Dermis blood vessel endothelial cell (primary cell): Measurements from ENCODE around the gene HOXC4. TPM values are rescaled to one million over a fixed set of nuclear protein-coding genes. Genes with fewer than 3 reads are reported as not detected.
A peak's percentile ranks its signal among the peaks of the same experiment; 100 is the strongest.

ENCODE experiments used
- DNase-seq: peaks from one replicate; pipeline ENCODE4 v3.0.0; 2010
- total RNA-seq: library from RNA; depleted of rRNA; stranded (reverse); fragments of >200 nt; gene quantifications from 2 replicates; pipeline ENCODE4 v1.2.3, GENCODE V29; 2014

The HOXC4 gene
- not detected in 2 replicates for total RNA-seq

DNA sequence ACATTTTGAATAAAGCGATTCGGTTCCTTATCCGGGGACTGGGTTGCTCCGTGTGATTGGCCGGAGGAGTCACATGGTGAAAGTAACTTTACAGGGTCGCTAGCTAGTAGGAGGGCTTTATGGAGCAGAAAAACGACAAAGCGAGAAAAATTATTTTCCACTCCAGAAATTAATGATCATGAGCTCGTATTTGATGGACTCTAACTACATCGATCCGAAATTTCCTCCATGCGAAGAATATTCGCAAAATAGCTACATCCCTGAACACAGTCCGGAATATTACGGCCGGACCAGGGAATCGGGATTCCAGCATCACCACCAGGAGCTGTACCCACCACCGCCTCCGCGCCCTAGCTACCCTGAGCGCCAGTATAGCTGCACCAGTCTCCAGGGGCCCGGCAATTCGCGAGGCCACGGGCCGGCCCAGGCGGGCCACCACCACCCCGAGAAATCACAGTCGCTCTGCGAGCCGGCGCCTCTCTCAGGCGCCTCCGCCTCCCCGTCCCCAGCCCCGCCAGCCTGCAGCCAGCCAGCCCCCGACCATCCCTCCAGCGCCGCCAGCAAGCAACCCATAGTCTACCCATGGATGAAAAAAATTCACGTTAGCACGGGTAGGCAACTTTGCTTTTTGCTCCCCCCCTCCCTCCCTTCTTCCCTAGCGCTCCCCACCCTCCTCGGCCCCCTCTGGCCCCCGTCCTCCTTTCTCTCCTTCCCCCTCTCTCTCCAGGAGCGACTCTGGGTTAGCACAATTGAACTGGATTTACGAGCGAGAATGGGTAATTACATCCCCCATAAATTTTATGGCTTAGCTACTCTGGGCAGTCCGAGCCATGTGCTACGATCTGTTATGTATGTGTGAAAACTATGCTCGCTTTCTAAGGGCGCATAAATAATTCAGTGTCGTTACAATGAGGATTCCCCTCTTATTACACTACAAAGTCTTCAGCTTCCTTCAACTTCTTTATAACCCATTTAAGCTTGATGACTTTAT lies at the start of gene HOXC4:
Gene HOXC4, plus strand, starts transcription at position 85 of the 991 bp plus-strand sequence. Its CDS starts 88 bp downstream, at position 173.
- no peak for DNase-seq

DNA sequence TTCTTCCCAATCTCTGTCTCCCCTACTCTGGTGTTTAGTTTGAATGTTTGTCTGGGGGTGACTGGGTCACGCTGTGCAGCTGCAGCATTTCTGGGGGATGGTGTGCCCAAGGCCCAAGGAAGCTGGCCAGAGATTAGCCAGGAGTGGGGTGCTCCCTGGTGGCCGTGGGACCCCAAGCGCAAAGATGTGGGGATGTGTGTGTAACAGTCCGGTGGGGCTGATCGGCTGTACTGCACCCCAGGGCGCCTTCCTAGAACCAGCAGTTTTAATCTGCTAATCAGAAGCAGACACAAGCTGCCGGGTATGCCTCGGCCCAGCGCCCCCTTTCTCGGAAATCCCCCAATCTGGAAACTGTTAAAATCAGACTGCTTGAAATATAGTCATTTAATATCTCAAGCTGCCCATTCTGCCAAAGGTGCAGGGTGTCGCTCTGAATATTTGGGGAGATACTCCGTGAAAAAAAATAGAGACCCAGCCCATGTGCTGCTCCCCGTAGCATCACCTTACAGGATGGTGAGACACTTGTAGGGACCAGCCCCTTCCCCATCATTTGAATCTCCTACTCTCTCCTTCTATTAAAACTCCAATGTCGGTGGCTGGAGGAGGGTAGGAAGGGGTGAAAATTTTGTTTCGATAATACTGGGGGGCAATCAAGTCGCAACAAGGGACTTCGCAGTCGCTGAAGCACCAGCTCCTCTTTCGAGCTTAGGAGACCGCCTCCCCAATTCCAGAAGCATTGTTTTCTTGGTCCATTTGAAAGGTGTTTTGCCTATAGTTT lies 49.4 kb upstream of the HOXC4 start:
- no peak for DNase-seq

DNA sequence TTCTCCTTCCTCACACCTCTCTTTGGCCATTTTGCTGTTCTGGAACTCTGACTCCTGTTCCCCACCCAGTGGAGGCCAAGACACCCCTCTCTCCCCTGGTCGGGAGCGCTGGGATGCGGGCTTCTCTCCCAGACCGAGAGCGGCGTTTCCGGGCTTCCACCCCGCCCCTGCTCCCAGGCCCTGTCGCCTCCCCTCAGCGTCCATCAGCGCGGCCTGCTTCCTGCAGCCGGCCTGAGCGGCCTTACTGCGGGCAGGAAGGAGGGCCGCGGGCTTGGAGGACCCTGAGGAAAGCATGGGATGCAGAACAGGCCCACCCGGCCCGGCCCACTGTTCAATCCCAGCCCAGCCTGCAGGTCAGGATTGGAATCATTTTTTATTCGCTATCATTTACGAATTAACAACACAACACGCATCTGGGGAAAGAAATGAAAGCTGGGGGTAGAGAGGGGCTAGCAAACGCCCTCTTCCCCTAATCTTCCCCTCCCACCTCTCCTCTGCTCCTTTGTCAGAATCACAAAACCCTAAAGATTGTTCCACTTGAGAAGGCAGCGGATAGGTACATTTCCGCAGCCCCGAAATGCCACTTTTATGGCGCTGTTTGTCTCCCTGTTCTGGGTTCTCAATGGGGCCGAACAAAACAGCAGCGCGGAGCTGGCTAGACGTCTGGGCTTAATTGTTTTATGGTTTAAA lies 48.6 kb upstream of the HOXC4 start:
- no peak for DNase-seq

DNA sequence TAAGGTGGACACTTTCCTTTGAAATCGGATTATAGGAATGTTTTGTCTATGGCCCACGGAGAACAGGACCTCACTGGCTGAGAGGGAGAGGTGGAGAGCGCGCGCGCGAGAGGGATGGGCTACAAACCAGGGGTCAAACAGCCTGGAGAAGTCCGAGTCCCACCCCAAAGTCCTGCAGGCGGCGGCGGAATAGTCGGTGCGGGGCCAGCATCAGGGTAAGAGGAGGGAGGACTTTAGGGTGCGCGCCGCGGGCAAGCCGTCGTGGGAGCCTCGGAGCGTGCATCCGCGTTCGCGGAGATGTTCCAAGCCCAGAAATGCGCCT lies 48.1 kb upstream of the HOXC4 start:
- DNase-seq: no peak

DNA sequence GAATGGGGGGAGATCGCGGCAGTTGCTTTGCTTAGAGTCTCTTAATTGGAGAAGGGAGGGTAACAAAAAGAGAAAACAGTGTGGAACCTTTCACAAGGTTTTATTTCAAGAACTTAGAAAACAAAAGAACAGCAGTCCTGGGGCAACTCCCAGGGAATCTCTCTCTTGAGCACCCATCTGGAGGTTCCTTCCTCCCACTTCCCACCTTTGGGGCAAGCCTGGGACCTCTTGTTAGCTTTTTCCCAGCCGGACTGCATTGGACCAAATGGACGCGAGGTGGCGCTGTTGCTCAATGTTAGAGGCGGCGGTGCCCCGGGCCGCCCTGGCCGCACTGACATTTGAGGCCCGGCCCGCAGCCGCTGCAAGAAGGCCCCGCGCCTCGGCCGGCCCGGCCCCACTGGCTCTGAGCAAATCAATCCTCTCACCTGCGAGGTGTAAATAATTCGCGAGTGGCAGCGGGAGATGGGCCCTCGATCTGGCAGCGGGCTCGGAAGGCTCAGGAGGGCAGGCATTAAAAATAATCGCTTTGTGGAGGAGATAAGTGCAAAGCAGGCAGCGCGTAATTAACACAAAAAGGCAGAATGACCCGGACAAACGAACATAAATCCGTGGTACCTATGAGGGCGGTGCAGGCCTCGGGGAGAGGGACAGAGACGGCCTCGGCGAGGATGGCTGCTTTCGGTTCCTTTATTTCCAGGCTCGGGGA lies 47.6 kb upstream of the HOXC4 start:
- DNase-seq: peak; percentile 87

DNA sequence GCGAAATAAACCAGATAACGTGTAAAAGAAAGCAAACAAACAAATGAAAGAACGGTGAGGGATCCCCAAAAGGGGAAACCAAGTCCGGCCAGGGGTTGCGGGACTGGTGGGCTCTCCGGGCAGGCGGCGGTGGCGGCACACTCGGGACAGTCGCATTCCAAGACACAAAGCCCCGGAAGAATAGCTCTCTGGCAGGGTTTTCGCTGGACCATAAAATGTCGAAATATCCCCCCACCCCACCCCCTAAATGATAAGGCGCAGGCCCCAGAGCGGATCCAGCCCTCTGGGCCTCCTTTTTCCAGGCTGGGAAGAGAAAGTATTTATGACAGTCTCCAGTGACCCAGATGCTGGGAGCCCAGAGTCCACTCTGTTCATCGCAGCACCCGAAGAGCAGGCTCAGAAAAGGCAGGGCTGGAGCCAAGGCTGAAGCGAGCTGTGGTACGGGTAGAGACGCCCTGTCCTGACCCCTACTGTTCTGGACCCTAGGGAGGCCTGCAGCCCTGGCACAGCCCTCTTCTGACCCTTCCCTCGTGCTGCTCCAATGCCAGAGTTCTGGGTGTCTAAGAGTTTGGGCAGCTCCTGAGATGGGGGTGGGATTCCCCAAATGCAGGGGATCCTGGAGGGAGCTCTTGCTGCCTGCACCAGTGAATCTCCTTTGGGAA lies 46.9 kb upstream of the HOXC4 start:
- no peak for DNase-seq

DNA sequence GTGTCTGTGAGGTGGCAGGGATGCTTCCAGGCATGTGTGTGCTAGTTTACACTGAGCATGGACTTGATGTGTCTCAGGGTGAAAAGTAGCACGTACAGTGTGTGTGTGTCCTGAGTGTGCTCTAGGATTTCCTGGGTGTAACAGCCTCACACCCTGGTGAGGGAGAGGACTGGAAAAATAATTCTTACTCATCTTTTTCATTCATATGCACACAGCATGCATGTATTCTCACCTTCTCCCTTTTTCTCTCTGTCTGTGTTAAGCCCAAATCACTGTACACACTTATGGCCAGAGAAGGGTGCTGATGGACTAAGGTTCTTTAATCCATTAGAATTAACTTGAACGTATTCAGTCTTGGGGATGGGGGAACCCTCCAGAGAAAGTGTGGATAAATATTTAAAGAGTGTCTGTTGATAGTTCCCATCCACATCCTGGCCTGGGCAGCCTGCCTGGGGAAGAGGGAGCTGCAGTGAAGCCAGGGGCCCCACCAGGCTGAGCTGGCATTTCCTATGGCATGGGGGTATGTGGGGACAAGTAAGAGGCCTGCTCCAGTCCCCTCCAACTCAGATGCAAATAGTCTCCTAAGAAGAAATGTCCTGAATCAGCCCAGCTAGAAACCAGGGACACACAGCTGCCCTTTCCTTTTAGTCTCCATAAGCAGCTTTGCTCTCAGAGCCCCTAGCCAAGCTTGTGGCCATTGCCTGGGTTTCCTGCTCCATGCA lies 45.9 kb upstream of the HOXC4 start:
- no peak for DNase-seq

DNA sequence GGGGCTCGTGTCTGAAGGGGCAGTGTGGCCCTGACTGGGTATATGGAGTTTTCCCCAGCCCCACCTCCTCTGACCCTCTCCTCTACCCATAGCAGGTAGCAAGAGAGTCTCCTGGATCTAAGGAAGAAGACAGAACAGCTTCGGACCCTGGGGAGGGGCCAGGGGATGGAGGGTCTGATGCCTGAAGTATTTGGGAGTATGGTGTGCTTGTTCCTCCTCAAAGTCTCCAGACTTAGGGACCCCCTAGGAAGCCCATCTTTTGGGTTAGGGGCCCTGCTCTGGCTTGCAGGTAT lies 45.4 kb upstream of the HOXC4 start:
- no peak for DNase-seq

DNA sequence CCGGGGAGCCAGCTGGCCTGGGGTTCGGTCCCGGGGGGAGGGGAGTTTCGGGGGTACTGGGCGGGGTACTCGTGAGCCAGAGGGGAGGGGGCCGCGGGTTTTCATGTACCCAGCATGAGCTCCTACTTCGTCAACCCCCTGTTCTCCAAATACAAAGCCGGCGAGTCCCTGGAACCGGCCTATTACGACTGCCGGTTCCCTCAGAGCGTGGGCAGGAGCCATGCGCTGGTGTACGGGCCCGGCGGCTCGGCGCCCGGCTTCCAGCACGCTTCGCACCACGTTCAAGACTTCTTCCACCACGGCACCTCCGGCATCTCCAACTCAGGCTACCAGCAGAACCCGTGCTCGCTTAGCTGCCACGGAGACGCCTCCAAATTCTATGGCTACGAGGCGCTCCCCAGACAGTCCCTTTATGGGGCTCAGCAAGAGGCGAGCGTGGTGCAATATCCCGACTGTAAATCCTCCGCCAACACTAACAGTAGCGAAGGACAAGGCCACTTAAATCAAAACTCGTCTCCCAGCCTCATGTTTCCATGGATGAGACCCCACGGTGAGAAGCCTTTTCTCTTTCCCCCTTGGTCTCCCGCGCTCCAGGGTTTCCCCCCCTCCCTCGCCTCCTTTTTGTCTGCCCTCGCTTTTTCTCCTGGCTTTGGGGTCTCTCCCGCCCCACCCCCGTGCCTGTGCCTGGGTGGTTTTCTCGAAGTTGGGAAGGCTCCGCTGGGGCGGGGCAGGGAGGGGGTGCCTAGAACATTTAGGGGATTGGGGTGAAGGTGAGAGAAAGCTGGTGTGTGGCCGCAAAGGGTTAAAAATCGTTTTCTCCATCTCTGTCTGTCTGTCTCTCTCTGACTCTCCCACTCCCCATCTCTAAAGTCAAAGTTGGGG lies 44.2 kb upstream of the HOXC4 start:
- no peak for DNase-seq

DNA sequence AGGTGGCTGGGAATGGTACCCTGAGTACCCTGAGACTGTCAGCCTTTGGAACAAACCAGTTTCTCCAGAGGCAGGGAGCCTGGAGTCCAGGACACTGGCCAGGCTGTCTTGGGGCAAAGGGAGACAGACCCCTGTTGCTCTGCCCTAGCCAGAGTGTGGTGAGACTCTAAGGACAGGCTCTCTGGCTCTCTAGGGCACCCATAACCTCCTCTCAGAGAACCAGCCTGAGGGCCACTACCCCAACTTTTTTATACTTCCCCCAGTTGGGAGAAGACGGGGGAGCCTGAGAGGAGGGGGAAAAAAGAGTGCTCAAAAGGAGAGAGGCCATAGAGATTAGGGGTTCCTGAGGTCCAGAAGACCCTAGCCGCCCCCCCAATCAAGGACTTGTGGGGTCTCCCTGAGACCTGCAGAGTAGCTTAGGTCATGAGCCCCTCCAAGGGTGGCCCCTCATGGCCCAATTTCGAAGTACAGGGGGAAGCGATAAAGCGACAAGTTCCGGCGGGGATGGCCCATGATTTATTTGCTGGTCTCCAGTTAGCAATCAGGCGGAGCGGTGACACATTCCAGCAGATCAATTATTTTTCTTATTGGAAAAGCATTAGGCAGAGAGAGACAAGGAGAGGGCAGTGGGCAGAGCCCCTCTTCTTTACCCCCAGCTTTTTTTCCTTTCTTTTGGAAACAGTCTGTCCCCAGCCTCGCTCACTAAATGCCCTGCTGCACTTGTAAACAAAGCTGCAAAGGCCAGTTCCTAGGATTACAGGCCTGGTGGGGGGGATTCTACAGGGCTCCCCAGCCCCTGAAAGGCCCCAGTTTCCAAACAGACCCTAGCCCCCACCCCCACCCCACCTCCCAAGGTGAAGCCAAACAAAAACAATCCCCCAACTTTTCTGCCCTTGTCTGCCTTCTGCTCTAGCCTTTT lies 43.3 kb upstream of the HOXC4 start:
- no peak for DNase-seq

DNA sequence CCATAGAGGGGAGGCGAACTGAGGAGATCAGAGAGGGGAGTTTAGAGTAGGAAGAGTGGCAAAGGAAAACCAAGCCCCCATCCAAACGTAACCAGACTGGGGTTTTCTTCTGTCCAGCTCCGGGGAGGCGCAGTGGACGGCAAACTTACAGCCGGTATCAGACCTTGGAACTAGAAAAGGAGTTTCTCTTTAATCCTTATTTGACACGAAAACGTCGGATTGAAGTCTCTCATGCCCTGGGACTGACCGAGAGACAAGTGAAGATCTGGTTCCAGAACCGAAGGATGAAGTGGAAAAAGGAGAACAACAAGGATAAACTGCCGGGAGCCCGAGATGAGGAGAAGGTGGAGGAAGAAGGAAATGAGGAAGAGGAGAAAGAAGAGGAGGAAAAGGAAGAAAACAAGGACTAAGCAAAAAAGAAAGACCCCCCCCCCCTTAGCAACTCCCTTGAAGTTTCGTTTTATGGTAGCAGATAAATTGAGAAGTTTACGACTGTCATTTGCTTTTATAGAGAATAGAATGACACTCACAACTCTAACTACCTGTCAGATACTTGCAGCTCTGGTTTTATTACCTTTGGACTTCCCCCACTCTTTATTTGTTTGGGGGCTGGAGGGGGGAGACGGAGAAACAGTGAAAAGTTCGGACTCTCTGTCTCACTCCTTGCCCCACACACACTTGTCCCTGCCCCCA lies 42.5 kb upstream of the HOXC4 start:
- DNase-seq: no peak

DNA sequence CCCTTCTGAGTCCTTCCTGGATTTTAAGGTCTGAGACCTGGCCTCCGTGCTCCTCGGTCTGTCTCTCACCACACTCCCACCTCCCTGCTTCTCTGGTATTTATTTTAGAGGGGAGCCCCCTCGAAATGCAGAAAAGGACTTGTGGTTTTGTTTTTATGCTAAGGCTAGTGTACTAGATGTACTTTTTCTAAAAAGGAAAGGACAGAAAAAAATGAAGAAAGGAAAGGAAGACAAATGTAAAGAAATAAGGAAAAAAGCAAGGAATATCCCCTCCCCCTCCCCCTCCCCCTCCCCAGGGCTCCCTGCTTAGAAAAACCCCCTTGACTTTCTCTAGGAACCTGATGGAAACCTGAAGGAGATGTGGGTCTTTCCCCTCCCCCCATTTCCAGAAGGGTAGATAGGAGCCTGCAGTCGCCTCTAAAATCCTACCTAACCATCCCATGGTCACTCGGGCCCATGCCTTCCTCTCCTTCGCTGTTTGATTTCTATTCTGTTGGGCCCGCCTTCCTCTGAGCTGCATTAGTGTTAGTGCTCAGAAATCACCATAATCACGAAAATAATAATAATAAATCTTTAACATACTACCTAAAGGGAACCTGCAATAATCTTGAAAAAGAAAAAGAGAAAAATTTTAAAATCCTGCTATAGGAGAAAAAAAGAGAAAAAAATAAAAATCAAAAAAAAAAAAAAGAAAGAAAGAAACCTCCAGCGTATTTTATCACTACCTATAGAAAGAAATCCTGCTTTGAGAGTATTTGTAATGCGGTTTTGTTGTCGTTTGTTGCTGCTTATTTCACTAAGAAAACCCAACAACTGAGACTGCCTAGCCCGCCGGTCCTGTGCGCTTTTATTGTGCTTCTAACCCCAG lies 41.7 kb upstream of the HOXC4 start:
- DNase-seq: no peak

DNA sequence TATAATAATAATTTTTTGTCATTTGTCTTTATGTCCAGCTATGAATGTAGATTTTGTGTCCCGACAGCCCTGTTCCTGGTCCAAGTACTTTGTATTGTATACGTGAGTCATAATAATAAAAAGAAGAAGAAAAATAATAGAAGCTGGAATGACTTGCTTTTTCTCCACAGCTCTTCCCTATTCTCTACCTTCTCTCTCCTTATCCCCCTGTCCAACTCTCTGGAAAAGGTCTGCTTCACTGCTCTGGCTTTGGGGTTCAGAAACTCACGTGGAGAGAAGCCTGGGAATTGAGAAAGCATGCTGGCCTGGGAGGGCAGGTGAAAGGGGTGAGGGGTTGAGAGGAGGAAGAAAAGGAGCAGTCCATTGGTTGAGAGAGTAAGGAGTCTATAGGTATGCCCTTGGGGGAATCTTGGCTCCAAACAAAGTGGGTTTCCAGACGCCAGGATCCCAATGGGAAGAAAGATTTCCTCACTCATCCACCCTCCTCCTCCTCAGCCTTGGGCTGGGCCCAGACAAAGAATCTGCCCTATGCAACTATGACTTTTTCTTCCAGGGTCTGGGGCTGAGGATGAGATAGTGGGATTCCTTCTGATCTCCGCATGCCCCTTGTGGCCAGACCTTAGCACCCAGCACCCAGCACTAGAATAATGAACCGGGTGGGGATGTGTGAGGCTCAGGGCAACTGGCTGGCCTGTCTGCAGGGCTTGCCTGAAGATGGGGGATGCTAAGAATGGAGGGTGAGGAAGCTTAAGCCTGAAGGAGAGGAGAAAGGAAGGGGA lies 40.8 kb upstream of the HOXC4 start:
- DNase-seq: no peak

DNA sequence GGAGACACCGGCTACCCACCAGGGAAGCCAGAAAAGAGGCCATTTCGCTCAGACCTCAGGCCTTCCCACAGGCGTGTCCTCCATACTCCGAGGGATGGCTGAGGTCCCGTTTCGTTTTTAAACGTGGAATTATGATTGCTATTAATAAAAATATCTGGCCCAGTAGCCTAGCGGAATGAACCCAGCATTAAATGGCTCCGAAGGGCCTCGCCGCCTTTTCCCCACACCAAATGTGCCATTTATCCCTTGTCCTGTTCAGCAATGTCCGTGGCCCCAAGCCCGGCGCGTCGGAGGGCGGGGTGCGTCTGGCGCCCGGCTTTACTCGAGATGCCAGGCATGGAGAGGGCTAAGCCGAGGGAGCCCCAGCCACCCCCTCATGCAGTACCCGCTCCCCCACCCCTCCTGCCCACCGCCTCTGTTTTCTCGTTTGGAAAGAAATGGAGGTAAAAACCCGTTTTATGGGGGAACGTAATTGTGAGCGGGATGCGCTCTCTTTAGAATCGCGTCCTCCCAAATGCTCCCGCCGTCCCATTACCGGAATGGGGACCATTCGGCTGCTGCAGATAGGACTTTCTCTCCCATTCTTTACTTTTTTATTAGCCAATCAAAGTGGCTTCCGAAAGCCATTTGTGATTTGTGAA lies 39.1 kb upstream of the HOXC4 start:
- DNase-seq: no peak

DNA sequence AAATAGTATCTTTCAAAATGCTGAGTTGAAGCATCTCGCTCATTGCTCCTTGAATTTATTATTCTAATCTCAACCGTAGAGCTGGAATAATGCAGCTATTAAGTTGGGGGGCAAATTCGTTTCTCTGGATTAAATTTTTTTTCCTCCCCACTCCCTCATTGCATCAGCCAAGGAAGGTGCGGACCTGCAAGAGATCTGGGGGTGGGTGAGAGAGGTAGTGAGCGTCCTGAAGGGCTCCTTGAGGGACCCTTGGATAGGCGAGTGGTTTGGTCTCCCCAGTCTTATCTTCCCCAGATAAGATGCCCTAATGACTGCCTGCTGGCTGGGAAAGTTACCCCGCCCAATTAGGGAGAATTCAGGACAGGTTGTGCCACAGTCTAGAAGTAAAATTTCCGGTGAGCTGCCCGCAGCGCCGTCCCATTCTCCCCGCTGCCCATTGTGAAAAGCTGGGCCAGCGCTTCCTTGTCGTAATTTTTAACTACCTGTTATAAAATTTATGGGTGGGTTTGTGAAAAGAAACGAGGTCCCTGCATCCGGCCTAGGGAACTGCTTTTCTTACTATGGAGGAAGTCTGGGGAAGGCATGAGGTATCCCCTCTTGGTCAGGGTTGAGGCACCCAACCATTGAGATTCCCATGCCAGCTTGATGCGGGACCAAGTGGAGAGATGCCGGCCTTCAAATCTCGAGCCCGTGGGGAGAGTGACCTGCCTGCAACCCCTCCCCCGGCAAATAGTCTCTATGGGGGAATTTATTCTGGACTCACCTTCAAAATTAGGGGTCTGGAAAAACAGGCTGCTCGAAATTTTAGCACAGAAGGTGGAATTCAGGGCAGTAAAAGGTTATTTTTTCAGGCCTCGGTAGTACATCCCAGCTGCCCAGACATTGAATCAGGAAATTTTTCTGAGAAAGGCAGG lies 38.4 kb upstream of the HOXC4 start:
- DNase-seq: no peak
